HG03103 (cell line): ENCODE results near the gene NDUFB3.
A peak's percentile ranks its signal among the peaks of the same experiment; 100 is the strongest.
"Not testable (repeated sequence)": the region's sequence is repeated elsewhere in the genome, so short reads cannot be mapped to it uniquely, and the experiment has no call there.

ENCODE experiments used
- ATAC-seq: cut with Tn5 transposase; IDR thresholded peaks from one replicate; pipeline ENCODE4 v1.9.1; 2021; ENCODE audit warnings: low read depth; ENCODE audit not compliant: unreplicated experiment

The NDUFB3 gene

DNA sequence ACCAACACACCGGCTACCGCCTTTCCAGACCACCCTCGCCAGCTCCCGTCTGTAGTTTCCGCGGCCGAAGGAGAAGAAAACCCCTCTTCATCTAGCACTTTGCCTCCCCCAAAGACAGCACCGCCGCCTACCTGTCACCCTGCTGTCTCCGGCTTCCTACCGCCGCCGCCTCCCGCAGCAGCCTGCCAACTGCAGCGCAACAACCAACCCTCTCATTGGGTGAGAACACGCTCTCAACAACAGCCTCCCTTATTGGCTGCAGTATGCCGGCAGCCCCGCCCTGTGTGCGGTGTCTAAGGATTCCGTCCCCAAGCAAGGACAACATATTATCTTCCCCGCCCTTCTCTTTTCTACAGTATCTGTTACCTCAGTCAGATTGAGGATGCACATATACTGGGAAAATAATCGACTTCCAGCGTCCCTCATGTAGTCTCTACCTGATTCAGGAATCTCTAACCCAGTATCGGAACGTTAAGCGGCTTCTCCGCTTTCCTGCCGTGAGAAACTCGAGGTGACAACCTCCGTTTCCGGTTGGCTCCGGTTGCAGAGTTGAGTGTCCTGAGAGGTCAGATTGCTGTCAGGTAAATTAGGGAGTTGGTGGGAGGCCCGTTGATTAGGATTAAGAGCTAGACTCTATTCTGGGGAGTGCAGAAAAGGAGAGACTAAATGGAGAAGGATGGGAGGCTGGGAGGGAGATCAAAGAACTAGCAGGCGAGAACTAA is at the start of gene NDUFB3, which contains the start of gene HYCC2:
Gene NDUFB3, plus strand, starts transcription at position 523 of the 722 bp plus-strand sequence. CDS start 6,882 bp downstream, outside the sequence.
Gene HYCC2, minus strand, starts transcription at position 193 of the 722 bp plus-strand sequence. CDS start 47,662 bp downstream, outside the sequence.
- peak; percentile 96 for ATAC-seq

DNA sequence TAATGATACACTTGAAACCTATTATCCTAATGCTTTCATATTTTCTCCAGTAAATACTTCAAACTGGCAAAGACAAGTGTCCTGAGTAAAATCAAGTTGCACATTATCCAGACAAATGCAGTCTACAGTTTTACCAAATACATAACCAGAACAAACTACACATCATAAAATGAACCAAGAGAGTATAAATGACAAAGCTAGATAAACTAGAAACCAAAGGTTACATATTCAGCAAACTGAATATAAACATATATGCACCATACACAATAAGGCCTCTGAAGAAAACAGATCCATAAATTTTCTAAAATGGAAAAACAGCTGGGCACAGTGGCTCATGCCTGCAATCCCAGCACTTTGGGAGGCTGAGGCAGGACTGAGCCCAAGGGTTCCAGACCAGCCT is 47.3 kb upstream of the NDUFB3 start:
- no peak for ATAC-seq

DNA sequence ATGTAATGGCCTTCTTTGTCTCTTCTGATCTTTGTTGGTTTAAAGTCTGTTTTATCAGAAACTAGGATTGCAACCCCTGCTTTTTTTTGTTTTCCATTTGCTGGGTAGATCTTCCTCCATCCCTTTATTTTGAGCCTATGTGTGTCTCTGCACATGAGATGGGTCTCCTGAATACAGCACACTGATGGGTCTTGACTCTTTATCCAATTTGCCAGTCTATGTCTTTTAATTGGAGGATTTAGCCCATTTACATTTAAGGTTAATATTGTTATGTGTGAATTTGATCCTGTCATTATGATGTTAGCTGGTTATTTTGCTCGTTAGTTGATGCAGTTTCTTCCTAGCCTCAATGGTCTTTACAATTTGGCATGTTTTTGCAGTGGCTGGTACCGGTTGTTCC is 37.4 kb upstream of the NDUFB3 start:
- ATAC-seq, result not testable (repeated sequence)

DNA sequence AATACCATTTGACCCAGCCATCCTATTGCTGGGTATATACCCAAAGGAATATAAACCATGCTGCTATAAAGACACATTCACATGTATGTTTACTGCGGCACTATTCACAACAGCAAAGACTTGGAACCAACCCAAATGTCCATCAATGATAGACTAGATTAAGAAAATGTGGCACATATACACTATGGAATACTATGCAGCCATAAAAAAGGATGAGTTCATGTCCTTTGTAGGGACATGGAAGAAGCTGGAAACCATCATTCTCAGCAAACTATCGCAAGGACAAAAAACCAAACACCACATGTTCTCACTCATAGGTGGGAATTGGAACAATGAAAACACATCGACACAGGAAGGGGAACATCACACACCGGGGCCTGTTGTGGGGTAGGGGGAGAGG is 33.4 kb upstream of the NDUFB3 start:
- ATAC-seq, result not testable (repeated sequence)

DNA sequence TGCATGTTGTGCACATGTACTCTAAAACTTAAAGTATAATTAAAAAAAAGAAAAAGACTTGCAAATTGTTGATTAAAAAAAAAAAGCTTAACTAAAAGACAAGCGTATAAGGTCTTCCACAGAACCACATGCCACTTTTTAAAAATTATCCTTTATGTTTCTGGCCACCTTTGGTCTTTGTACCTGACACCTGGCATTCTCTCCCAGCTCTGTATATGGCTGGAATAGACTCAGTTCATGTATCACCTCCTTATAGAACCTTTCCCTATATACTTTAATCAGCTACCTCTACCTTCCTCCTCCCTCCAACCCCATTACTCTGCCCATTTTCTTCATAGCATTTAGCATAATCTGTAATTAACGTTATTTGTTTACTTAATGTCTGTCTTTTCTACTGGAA is 32.9 kb upstream of the NDUFB3 start:
- ATAC-seq, result no peak

DNA sequence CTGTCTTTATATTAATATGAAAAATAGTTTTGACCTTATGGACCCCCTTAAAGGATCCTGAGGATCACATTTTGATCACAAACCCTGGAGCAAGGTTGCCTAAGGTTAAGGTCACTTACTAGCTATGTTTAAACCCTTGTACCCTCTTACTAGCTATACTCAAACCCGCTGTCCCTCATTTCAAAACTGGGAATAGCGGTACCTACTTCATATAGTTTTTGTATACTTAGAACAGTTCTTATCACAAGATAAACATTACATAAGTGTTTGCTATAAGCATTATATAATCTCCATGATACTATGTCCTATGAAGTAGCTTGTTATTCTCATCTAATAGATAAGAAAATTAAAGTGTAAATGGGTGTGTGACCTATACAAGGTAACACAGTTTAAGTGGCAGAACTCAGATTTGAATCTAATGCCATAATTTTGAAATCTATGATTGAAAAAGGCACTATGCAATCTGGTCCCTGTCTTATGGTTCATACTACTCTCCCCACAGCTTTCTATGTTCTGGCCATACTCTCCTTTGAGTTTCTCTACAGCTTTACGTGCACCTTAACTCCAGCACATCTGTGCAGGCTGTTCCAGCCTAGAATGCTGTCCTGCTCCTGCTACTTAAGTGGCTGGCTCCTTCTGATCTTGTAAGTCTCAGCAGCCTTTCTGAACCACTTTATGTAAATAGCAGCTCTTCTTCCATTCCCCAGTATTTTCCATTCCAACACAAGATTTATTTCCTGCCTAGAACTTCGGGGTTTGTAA is 30.8 kb upstream of the NDUFB3 start:
- ATAC-seq, result no peak

DNA sequence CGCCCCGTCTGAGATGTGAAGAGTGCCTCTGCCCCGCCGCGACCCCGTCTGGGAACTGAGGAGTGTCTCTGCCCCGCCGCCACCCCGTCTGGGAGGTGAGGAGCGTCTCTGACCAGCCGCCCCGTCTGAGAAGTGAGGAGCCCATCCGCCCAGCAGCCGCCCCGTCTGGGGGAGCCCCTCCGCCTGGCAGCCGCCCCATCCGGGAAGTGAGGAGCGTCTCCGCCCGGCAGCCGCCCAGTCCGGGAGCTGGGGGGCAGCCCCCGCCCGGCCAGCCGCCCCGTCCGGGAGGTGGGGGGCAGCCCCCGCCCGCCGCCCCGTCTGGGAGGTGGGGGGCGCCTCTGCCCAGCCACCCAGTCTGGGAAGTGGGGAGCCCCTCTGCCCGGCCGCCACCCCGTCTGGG is 29.4 kb upstream of the NDUFB3 start:
- not testable (repeated sequence) for ATAC-seq

DNA sequence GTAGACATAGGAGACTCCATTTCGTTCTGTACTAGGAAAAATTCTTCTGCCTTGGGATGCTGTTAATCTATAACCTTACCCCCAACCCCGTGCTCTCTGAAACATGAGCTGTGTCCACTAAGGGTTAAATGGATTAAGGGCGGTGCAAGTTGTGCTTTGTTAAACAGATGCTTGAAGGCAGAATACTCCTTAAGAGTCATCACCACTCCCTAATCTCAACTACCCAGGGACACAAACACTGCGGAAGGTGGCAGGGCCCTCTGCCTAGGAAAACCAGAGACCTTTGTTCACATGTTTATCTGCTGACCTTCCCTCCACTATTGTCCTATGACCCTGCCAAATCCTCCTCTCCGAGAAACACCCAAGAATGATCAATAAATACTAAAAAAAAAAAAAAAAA is 28.8 kb upstream of the NDUFB3 start:
- ATAC-seq, result not testable (repeated sequence)

DNA sequence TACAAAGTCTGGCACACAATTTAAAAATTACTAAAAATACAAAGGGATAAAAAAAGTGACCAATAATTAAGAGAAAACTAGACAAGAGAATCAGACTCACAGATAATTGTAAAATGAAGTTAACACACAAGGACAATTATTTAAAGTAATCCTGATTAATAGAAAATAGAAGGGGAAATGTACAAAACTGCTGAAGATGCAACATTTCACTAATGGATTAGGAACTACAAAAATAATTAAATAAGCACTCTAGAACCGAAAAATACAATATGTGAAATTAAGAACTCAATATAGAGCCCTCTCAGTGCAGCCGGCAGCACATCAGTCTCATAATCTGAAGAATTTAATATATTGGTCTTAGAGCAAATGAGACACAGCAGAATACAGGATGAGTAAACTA is 24.9 kb upstream of the NDUFB3 start:
- ATAC-seq, result no peak

DNA sequence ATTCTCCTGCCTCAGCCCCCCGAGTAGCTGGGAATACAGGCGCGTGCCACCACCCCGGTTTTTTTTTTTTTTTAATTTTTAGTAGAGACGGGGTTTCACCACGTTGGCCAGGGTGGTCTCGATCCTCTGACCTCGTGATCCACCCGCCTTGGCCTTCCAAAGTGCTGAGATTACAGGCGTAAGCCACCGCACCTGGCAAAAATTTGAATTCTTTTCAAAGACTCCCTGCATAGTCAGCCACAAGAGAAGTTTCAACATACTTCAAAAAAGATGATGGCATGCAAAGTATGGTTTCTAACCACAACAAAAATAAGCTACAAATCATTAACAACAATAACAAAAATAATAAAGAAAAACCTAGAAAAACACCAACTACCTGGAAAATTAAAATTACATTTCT is 22.3 kb upstream of the NDUFB3 start:
- ATAC-seq, result no peak

DNA sequence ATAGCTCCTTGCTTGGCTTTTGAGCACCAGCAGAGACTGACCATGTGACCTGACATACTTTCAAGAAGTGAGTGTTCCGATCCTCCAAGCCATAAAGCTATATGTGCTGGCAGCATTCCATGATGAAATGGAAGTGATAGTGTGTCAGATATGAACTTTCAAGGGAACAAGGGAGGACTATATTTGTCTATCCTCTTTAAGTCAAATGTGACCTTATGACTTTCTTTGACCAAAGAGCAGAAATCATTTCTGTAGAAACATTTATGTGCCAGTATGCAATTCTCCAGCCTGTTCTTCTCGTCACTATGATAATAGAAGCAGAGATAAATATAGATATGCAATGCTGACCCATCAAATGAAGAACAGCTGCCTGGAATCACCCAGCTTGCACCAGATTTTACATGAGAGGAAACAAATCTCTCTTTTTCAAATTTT is 14.7 kb upstream of the NDUFB3 start:
- no peak for ATAC-seq

DNA sequence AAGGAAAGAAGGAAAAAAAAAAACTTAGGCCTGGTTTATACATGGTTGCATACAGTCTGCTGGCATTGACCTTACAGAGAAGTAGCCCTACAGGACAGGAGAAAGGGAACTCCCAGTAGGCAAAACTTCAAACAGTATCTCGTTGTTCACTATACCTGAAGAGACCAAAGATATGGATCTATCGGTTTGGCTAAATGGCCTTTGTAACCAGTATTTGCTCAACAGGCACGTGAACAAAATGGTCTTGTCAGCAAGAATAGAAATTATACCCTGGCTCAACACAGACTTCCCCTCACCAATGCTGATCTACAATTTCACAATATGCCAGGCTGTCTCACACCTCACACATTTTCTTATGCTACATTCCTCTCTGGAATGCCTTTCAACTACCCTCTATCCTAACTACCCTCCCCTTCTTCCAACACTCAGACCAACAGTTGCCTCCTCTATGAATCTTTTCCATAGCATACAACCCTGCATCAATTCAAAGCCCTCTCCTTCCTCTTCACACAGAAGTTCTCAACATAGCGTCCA is 14.0 kb upstream of the NDUFB3 start:
- no peak for ATAC-seq

DNA sequence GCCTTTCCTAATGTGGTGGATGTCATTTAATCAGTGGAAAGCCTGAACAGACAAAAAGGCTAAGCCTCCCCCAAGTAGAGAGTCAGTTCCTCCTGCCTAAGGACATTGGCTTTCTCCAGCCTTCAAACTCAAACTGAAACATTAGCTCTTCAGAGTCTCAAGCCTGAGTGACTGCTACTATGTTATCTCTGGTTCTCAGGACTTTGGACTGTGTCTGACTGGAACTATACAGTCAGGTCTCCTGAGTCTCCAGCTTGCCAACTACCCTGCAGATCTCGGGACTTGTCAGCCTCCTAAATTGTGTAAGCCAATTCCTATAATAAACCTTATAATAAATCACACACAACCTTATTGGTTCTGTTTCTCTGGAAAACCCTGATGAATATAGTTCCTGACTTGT is 12.9 kb upstream of the NDUFB3 start:
- no peak for ATAC-seq

DNA sequence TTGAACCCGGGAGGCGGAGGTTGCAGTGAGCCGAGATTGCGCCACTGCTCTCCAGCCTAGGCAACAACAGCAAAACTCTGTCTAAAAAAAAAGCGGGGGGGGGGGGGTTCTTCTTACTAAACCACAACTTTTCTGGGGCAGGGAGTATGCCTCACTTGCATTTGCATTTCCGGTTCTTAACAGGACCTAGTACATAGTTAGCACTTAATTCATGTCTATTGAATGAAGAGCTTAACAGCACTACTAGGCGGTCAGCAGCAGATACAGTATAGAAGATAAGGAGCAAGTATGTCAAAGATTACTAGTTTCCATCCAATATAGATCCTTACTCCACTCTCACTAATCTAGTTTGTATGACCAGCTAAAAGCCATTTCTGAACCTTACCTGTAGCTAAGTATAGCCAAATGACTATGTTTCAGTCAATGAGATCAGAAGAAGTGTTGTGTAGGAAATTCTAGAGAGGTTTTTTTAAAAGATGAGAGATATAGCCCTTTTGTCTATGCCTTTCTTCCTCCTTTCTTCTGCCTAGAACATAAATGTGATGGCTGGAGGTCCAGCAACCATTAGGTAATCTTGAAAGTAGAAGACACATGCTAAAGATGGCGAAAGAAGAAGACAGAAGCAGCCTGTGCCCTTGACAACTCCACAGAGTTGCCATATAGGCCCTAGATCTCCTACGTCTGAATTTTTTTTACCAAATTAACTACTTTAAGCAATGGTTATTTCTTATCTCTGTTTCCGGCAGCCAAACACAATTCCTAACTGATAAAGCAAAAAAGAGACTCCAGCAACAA is 11.6 kb upstream of the NDUFB3 start:
- no peak for ATAC-seq

DNA sequence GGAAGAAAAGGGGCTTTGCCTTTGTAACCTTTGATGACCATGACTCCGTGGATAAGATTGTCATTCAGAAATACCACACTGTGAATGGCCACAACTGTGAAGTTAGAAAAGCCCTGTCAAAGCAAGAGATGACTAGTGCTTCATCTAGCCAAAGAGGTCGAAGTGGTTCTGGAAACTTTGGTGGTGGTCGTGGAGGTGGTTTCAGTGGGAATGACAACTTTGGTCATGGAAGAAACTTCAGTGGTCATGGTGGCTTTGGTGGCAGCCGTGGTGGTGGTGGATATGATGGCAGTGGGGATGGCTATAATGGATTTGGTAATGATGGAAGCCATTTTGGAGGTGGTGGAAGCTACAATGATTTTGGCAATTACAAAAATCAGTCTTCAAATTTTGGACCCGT is 8.3 kb upstream of the NDUFB3 start:
- ATAC-seq, result not testable (repeated sequence)

DNA sequence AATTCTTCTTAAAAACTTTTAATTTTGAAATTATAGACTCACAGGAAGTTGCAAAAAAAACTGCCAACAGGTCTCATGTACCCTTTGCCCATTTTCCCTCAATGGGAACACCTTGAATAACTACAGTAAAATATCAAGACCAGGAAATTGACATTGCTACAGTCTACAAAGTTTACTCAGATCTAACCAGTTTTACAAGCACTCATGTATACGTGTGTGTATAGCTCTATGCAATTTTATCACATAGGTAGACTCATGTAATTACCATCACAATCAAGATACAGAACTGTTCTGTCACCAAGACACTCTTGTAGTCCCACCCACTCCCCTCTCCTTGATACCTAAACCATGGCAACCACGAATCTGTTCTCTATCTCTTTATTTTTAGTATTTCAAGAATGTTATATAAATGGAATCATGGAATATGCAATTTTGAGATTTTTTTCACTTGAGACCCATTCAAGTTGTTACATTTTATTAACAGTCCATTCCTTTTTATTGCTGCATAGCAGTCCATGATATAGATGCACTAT is 6.9 kb upstream of the NDUFB3 start:
- ATAC-seq, result no peak

DNA sequence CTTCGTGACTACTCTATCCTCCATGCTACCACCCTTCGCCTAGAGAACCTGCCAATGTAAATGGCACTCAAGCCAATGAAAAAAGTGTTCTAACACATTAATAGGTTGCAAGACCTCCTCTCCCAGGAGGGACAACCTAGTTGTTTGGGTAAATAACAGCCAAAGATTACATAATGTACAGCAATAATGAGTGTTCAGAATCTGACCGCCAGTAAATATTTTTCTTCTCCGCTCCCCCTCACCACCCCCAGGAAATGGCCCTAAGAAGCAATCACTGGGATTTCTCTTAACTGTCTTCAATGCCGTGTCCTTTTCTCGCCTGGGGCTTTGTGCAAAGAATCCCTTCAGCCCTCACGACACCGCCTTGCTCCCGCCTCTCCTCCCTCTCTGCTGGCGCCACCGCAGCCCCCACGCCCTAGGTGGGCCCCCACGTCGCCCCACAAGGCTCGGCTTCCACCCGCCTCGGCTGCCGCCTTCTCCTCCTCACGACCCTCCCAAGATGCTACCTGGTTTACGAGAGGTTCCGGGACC is 788 bp upstream of the NDUFB3 start:
- peak; percentile 6 for ATAC-seq

DNA sequence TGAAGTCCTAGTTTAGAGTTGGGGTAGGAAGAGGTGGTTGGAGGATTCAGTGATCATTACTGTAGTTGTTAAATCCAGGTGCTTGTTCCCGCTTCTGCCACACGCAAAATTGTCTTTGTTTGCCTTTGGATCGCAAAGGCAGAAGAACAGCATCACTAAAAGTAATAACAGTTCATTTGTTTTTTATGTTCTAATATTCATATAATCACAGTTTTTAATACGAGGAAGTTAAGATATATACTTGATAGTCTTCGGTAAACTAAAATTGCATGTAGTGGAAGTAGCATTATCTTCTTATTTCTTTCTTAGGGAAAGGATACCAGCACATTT is 365 bp downstream of the NDUFB3 start:
- ATAC-seq, result peak; percentile 3

DNA sequence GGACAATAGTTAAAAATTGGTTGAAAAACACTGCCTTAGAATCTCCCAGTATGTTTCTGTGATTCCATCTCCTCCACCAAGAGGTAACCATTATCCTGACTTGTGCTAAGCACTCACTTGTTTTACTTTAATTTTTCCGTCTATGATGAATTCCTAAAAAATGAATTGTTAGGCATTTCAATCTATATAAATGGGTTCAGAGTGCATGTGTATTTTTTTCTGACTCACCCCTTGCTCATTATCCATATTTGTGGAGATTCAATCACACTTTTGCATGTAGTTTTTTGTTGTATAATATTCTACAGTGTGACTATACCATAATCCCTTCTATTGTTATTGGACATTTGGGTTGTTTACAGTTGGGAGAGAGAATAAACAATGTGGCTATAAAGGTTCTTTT is 1.3 kb downstream of the NDUFB3 start:
- no peak for ATAC-seq

DNA sequence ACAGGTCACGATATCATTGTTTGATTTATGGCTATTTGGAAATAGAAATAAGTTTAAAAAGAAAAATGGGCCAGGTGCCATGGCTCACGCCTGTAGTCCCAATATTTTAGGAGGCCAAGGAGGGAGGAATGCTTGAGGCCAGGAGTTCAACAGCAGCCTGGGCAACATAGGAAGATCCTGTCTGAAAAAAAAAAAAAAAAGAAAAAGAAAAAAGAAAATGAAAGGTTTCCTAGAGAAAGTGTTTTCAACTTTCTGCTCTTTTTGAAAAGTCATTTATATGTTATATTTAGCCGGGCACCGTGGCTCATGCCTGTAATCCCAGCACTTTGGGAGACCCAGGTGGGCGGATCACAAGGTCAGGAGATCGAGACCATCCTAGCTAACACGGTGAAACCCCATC is 3.2 kb downstream of the NDUFB3 start:
- no peak for ATAC-seq
